Stimulated activated CD4-positive, alpha-beta T cell treated with anti-CD3 and anti-CD28 coated beads, Interleukin-1b, Interleukin-23, amount 100 ng/mL, for 24 hours (primary cell): ENCODE data around the gene TMEM151A.
"Not testable (repeated sequence)": the region's sequence is repeated elsewhere in the genome, so short reads cannot be mapped to it uniquely, and the experiment has no call there.

ENCODE experiments used
- DNase-seq, 4 experiments: peaks; one replicate each; pipeline ENCODE4 v3.0.0-alpha.2; 2020; ENCODE audit warnings: low read depth in 4 of 4, low spot score in 1 of 4

The TMEM151A gene

DNA sequence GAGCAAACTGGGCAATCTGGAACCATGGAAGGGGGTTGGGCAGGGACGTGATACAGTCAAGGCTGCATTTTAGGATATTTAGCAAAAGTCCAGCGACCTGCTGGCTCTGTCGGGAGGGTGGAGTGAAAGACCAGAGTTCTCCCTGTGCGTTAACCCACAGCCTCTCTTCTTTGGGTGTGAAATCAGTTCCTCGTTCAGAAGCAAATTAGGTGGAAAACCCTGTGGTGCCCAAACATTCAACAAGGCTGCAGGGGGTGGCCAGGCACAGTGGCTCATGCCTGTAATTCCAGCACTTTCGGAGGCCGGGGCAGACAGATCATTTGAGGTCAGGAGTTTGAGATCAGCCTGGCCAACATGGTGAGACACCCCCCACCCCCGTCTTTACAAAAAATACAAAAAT is 5.9 kb downstream of the TMEM151A start:
- no peak for DNase-seq

DNA sequence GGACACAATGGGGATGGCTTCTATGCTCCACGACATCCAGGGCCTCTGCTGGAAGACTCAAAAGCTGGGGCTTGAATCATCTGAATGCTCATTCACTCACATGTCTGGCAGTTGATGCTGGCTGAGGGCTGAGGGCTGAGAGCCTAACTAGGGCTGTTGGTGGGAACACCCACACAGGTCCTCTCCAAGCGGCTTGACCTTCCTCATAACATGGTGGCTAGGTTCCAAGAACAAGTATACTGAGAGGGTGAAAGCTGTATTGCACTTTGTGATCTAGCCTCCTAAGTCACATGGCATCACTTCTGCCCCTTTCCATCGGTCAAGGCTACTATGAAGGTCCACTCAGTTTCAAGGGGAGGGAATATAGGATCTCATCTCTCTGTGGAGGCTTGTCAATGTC is 7.5 kb downstream of the TMEM151A start:
- no peak for DNase-seq

DNA sequence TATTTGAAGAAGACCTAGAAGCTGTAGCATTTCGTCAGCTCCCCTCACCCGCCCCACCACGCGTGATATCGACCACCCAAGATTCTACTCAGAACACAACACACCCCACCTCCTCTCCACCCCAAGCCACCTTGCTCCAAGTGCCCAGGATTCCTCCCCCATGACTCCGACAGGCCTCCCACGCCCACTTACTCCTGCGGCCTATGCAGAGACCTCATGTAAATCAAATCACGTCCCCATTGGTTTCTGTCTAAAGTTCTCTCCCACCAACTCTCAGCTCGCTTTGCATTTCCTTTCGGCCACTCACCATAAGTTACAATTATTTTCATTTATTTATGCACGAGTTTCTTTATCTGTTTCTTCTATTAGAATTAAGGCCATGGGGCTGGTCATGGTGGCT is 11.0 kb downstream of the TMEM151A start:
- DNase-seq: no peak

DNA sequence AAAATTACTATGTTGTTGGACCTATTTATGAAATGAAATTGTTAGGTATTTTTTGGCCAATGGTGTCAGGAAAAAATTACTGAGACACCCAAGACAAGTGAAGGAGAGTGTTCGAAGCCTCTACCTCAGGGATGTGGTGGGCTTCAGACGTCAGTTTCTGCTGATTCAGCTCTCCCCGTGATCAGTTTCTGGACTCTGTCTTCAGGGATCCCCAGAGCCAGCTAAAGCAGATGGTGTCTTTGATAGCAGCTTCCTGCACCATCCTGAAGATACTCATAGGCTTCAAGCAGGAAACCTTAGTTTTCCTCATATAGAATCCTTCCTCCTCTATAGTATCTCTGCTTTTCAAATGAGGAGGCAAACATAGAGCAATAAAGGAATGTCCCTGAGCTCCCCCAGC is 17.8 kb downstream of the TMEM151A start:
- DNase-seq: no peak

DNA sequence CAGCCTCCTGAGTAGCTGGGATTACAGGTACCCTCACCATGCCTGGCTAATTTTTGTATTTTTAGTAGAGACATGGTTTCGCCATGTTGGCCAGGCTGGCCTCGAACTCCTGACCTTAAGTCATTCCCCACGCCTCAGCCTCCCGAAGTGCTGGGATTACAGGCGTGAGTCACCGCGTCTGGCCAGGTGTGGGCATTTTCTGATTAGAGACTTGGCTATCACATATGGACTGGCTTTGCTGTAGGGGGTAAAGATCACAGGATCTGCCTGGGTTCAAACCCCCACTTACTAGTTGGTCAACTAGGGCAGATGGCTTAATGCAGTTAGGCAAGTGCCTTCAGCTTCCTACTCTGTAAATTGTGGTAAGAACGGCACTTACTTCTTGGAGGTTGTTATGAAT is 18.6 kb downstream of the TMEM151A start:
- DNase-seq: no peak

DNA sequence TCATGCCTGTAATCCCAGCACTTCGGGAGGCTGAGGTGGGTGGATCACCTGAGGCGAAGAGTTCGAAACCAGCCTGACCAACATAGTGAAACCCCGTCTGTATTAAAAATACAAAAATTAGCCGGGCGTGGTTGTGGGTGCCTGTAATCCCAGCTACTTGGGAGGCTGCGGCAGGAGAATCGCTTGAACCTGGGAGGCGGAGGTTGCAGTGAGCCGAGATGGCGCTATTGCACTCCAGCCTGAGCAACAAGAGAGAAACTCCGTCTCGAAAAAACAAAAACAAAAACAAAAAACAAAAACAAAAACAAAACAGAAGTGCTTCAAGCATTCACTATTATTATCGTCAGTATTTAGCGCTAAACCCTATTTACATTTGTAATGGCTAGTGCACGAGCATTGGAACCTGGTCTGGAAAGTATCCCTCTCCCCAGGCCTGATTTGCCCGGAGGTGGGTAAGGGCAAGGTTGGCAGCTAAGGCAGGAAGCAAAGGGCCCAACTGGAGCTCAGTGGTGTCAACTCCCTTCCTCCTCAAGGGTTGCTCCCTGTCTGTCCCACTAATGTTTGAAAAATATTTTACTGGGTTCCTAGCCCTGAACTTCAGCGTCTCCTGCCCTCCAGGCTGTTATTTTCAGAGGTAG is 19.2 kb downstream of the TMEM151A start:
- DNase-seq: not testable (repeated sequence)

DNA sequence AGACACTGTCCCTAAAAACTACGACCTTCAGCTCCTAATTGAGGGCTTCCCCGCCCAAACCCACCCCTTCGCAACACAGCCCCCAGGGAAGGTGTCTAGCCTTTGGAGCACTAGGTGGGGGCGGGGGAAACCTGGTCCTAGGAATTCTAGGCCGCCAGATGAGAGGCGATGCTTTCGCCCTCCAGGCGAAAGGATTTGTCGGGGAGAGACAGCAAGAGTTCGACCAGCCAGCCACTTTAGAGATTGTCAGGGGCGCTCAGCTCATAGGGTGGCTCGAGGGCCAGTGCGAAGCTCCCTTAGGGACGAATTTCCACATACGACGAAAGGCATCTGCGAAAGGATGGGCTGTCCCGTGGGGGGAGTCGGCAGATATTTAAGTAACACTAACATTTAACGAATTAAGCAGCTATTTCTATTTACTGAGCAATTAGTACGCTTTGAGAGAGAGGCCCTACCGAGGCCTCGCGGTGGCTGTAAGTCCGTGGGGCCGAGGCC is 19.8 kb downstream of the TMEM151A start:
- no peak for DNase-seq

DNA sequence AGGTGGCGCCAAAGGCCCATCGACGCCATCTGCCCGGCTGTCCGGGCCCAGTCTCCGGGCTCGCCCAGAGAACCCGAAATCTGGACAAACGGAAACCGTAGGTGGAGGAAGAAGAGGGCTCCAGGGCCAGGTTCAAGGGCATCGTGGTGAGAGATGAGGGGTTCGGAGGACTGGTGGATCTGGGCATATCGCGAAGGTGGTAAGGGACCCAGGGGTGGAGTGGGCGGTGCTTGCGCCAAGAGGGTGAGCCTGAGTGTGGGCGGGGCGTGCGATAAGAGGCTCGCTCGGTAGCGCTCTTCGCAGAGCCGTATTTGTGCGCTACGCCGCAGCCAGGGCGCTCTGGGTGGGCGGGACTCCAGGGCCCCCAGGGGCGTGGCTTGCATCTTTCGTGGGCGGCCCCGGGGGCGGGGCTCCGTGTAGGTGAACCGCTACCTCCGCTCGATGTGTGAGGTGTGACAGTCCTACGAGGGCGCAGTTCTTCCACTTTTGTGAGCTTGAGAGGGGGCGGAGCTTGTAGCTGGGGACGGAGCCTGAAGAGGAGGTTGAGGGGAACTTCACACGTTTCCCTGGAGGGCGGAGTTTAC is 20.4 kb downstream of the TMEM151A start:
- DNase-seq: peak; percentile 67 to 92 (median 92)

DNA sequence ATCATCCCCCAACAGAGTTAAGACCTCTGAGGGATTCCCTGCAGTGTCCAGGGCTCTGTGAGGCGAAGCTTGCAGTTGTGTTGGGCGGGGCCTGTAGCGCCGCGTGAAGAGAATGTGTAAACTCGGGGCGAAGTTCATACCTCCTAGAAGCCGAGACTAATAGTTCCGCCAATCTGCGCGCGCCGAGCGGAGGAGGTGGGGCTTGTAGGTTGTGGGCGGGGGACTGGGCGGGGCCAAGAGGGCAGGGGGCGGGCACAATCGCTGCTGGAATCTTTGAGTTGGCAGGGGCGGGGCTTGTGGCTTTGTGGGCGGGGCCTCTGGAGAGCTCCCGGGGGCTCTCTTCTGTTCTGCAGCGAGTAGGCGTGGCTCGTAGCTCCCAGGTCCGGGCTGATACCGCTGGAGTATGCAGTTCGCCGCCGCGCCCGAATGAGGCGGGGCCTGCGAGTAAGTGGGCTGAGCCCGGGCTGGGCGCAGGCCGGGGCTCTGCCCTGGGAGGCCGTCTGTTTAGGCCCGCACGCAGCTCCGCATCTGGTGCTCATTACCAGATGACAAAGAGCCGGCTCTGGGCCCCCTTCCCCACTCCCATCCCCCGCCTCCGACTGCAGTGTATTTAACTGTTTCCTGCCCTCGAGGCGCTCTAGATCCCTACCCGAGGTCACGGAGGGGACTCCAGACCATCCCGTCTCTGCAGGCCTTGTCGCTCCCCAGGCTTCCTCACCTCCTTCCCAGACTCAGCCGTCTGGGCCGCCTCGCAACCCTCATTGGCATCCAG is 21.0 kb downstream of the TMEM151A start:
- peak; percentile 90 to 98 (median 96) for DNase-seq

DNA sequence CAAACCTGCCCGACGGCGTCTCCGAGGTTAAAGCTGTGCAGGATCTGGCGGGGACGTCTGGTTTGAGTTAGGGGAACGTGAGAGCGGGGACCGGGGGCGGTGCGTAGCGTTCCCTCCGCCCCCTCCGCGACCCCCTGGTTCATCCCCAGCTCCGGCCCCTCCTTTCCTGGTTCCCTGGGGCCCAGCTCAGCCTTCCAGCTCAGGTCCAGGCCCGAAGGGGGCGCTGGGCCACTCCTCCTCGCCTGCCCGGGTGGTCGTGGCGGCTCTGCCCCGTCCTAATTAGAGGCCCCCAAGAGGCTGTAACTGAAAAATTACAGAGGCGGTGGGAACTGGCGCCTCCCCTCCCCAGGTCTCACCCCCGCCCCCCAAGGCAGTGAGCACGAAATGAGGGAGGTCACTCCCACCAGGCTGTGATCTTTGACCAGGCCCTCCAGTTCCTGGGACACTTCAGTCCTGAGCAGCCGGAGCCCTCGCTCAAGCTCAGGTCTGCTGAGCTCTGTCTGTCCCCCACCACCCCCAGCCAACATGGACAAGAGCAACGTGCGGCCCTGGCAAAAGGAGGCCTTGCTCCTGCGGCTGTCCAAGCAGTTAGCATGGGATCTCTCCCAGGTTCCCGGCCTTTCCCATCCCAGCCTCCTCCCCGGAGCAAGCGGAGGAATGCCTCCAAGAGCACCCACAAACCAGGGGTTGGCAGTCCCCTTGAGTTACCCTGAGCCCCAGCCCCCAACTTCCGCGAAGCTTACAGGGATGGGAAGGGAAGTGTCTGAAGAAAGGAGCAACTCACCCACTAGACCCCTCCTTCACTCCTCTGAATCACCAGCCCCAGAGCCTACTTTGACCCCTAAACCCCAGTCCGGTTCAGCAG is 21.9 kb downstream of the TMEM151A start:
- DNase-seq: no peak

DNA sequence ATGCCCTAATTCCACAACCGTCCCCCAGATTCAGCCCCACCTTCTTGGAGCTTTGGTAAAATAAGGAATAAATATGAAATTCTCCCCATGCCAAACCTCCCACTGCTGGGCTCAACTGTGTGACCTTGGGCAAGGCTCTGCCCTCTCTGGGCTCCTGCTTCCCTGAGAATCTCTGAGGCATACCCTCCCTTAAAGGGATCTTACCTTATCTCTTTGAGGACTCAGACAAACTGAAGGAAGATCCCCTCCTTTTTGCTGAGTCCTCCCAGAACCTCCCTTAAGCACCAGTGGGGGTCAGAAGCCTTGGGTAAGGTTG is 22.4 kb downstream of the TMEM151A start:
- no peak for DNase-seq

DNA sequence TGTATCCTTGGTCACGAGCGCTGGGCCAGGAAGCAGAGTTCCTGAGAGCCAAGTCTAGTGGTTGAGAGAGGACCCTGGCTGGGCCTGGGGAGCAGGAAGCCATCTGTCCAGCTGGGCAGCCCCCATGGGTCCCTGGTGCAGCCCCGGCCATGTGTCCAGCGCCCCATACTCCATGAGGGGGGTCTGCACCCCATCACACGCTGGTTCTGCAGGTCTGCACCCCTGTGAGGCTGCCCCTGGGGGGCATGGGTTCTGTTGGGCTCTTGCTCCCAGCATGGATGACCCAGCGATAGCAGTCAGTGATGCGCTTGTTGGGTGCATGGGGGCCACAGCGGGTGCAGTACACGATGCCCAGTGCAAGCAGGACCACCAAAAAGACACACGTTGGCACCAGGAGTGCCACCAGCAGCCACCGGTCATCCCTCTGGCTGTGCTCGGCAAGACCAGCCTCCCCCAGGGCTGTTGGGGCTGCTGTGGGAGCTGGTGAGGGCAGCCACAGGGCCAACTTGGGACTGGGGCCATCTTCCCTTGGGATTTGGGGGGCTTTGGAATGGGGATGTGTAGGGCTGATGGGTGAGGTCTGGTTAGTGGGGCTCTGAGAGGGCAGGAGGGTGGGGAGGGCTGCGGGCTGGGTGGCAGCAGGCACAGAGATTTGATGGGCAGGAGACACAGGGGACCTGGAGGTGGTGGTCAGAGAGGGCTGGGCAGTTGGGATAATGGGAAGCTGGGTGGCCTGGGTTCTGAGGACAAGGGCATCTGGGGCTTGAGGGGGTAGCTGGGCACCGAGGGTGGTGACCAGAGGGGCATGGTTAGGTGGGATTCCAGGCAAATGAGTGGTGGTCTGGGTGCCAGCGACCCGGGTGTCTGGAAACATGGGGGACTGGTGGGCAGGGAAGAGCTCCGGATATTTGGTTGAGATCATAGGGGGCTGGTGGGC is 23.1 kb downstream of the TMEM151A start:
- no peak for DNase-seq

DNA sequence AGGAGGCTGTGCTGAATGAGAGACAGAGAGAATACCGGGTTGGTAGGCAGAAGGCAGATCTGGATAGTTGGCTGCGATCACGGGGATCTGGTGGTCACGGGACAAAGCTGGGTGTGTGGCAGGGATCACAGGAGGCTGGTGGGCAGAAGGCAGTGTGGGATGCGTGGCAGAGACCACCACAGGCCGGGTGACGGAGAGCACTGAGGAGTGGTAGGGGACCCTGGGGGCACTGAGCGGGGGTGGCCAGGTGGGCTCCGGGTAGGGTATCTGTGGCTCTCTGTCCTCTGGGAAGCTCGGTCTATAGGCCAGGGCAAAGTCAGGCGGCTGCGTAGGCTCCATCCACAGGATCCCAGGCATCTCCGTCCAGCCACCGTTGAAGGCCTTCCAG is 23.8 kb downstream of the TMEM151A start:
- no peak for DNase-seq

DNA sequence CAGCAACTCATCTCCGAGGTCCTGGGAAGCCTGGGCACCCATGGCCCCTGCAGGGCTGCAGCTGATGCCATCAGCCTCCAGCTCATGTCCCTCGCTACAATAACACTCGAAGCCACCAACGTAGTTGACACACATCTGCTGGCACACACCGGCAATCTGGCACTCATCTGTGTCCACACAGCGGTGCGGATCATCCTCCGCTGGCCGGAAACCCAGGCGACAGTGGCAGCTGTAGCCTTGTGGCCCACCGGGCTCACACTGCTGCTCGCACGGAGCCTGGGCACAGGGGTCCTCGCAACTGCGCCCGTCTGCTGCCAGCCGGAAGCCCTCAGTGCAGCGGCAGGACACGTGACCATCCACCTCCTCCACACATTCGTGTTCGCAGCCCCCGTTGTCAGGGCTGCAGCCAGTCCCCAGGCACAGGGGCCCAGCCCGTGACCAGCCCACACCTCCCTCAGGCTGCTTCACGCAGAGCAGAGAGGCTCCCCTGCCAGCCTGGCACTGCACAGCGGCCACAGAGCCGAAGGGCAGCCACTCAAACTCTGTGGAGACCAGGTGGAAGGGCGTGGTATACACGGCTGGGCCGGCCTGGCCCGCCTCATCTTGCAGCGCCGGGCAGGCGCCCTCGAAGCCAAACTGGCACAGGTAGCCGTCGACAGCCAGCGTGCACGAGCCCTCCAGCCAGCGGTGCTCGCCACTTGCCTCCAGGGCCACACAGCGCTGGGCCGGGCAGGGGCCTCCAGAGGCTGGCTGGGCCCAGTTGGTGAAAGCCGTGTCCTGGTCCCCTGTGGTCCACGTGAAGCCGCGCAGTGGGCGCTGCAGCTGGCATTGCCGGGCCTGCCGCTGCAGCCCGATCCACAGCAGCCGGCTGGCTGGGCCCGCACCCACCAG is 24.5 kb downstream of the TMEM151A start:
- DNase-seq: no peak

DNA sequence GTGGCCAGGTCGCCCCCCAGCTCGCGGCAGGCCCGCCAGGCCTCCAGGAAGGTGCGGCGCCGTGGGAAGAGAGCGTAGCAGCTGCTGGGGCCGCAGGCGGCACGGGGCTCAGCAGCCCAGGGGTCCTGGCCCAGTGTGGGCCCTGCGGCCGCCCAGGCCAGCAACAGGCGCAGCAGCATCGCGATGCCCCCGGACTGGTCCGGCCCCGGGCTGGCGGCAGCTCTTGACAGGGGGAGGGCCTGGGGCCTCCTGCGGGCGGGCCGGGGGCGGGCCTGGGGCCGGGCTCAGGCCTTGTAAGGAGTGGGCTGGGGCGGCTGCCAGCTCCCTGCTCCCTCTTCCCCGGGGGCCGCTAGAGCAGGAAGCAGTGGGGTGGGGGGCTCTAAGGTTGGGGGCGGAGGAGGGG is 25.2 kb downstream of the TMEM151A start, which contains the start of gene CD248:
TSS of gene CD248 (minus strand) at position 196 of the 403 bp plus-strand sequence. CDS start at position 179, 17 bp downstream.
- DNase-seq: no peak

DNA sequence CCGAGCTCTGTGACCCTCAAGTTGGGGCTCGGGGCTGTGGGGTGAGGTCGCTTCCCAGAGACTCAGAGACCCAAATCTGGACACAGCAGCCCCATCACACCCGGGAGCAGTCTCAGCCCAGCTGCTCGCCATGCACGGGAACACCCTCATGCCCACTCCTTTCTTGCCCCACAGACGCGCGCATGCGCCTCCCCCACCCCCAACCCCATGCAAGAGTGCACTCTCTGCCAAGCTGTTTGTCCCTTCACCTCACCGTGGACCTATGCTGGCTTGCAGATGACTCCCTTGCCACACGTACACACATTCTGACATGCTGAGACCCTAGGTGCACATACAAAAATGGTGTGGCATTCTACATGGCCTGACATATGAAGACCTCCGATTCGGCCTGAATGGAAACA is 25.6 kb downstream of the TMEM151A start:
- no peak for DNase-seq

DNA sequence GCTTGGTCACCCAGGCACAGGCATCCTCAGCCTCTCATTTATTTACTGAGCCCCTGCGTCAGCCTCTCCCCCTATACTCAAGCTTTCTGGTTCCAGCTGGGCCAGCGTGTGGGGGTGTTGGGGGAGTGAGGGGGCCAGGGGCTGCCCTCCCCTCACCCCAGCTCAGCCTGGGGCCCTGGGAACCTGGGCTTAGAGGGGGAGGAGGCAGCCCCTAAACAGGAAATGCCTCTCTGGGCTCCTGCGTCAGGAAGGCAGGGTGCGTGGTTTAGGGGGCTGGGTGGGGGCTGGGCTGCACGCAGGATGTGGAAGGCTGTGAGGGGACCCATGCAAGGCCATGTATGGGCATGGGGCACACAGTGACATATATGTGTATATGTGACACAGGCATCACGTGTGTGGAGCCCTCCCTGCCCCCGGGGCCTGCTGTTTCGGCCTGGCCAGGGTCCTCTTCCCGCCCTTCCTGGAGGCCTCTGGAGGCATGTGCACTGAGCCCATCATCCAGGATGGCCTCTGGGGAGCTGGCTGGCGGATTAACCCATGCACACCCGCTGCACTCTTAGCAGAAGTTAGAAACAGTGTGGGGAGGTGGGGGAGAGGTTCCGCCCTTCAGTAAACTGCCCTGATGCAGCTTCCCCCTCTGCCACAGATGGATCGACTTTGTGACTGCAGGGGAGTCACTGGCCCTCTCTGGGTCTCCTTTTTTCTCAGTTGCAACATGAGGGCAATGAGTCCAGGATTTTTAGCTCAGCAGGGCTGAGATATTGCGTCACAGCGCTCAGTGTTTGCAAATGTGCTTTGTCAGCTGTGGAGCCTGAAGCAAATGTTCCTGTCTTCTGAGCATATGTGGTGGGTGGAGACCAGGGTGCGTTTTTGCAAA is 26.3 kb downstream of the TMEM151A start:
- peak in 1 of 4 experiments; percentile 13 for DNase-seq

DNA sequence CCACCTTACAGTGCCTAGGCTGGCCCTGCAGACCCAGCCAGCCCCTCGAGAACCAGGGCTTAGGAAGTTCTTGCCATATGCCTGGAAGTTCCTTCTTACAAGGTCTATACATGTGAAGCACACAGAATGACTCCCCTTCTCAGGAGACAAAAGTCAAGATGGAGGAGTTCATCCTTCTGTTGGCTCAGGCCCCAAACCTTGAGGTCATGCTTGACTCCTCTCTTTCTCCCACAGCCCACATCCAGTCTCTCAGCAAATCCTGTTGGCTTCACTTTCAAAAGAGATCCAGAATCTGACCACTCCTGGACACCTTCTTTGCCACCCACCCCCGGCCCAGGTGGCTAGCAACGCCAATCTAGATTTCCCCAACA is 26.9 kb downstream of the TMEM151A start:
- no peak for DNase-seq
